Nephron (organoid): ENCODE measurements around the gene MON2.

Experiments
- H3K27ac Mint-ChIP-seq, 3 experiments: 2 replicates each; pipeline ENCODE4 v1.8.0; 2020; ENCODE audit warnings: mixed read lengths in 3 of 3, mild to moderate bottlenecking in 2 of 3, moderate library complexity in 1 of 3
- H3K27me3 Mint-ChIP-seq: 2 replicates; pipeline ENCODE4 v1.8.0; 2021; ENCODE audit warnings: low read depth, mild to moderate bottlenecking, moderate library complexity, mixed read lengths
- H3K36me3 Mint-ChIP-seq: 2 replicates; pipeline ENCODE4 v1.8.0; 2020; ENCODE audit warnings: low read depth, mixed read lengths
- H3K4me1 Mint-ChIP-seq: 2 replicates; pipeline ENCODE4 v1.8.0; 2020; ENCODE audit warnings: mixed read lengths
- H3K4me3 Mint-ChIP-seq, 3 experiments: 2 replicates each; pipeline ENCODE4 v1.8.0; 2020; ENCODE audit warnings: mild to moderate bottlenecking in 3 of 3, mixed read lengths in 3 of 3, moderate library complexity in 2 of 3
- H3K9me3 Mint-ChIP-seq: 2 replicates; pipeline ENCODE4 v1.8.0; 2020; ENCODE audit warnings: mixed read lengths
- CTCF ChIP-seq, 3 experiments: fragments of 200-600 bp; sonication (generic); IDR thresholded peaks; one replicate each; pipeline ENCODE4 v1.5.0; 2021; ENCODE audit warnings: antibody characterized with exemption in 3 of 3; ENCODE audit not compliant: unreplicated experiment in 3 of 3

The MON2 gene

GRCh38 chr12:62469704-62470103 is 3.1 kb downstream of the MON2 start:
- Mint-ChIP-seq H3K27ac (no peak overlapping the region), H3K4me3 (peak overlapping the region; percentile 47 to 72 (median 56)), H3K4me1 (peaks cover 18% of the 10 kb centered on the region), H3K27me3 (no peaks in the 10 kb centered on the region), H3K36me3 (peaks cover 6% of the 10 kb centered on the region), H3K9me3 (no peaks in the 10 kb centered on the region)
- TF ChIP-seq CTCF (IDR thresholded peaks at IDR 0.05; ENCODE audit: unreplicated experiment in 3 of 3), result no peak

GRCh38 chr12:62471734-62472133 is 5.1 kb downstream of the MON2 start:
- H3K4me1 Mint-ChIP-seq, result peaks cover 13% of the 10 kb centered on the region
- H3K27ac Mint-ChIP-seq, result no peak overlapping the region
- TF ChIP-seq CTCF (IDR thresholded peaks at IDR 0.05; ENCODE audit: unreplicated experiment in 3 of 3), result no peak
- peaks cover 12% of the 10 kb centered on the region for H3K36me3 Mint-ChIP-seq
- no peaks in the 10 kb centered on the region for H3K27me3 Mint-ChIP-seq
- H3K4me3 Mint-ChIP-seq, result no peak overlapping the region
- no peaks in the 10 kb centered on the region for H3K9me3 Mint-ChIP-seq

- H3K27me3 Mint-ChIP-seq, result no peaks in the 10 kb centered on the region
- H3K4me1 Mint-ChIP-seq, result peaks cover 12% of the 10 kb centered on the region
- no peak for TF ChIP-seq CTCF (IDR thresholded peaks at IDR 0.05; ENCODE audit: unreplicated experiment in 3 of 3)
- H3K27ac Mint-ChIP-seq, result no peak overlapping the region
- peaks cover 15% of the 10 kb centered on the region for H3K36me3 Mint-ChIP-seq
- no peaks in the 10 kb centered on the region for H3K9me3 Mint-ChIP-seq
- H3K4me3 Mint-ChIP-seq, result no peak overlapping the region
These were observed 5.8 kb downstream of the MON2 start for GRCh38 chr12:62472472-62472871.

GRCh38 chr12:62481843-62482540 is 15.4 kb downstream of the MON2 start:
- Mint-ChIP-seq H3K27me3 (no peaks in the 10 kb centered on the region), H3K4me3 (no peak overlapping the region), H3K4me1 (no peaks in the 10 kb centered on the region), H3K36me3 (peaks cover 30% of the 10 kb centered on the region), H3K9me3 (no peaks in the 10 kb centered on the region), H3K27ac (no peak overlapping the region)
- no peak for TF ChIP-seq CTCF (IDR thresholded peaks at IDR 0.05; ENCODE audit: unreplicated experiment in 3 of 3)

GRCh38 chr12:62482769-62483168 is 16.1 kb downstream of the MON2 start:
- Mint-ChIP-seq H3K27ac (no peak overlapping the region), H3K27me3 (no peaks in the 10 kb centered on the region), H3K4me1 (no peaks in the 10 kb centered on the region), H3K9me3 (no peaks in the 10 kb centered on the region), H3K36me3 (peaks cover 25% of the 10 kb centered on the region), H3K4me3 (no peak overlapping the region)
- no peak for TF ChIP-seq CTCF (IDR thresholded peaks at IDR 0.05; ENCODE audit: unreplicated experiment in 3 of 3)

GRCh38 chr12:62484233-62484632 is 17.6 kb downstream of the MON2 start:
- H3K4me1 Mint-ChIP-seq, result no peaks in the 10 kb centered on the region
- H3K36me3 Mint-ChIP-seq, result peaks cover 17% of the 10 kb centered on the region
- H3K27ac Mint-ChIP-seq, result no peak overlapping the region

More at GRCh38 chr12:62484233-62484632, 17.6 kb downstream of the MON2 start:
- Mint-ChIP-seq H3K27me3 (no peaks in the 10 kb centered on the region), H3K9me3 (no peaks in the 10 kb centered on the region), H3K4me3 (no peak overlapping the region)
- TF ChIP-seq CTCF (IDR thresholded peaks at IDR 0.05; ENCODE audit: unreplicated experiment in 3 of 3), result no peak
